Hepatocyte (in vitro differentiated cells): ENCODE data around the gene ZFHX3.

Experiments
- EZH2 ChIP-seq: fragments of 200-600 bp; sonication (generic); IDR thresholded peaks from 2 replicates; pipeline ENCODE4 v1.6.1; 2016; ENCODE audit warnings: antibody characterized with exemption, mild to moderate bottlenecking, borderline replicate concordance
- TF ChIP-seq, protein P1 (sequence below): fragments of 200-600 bp; sonication (generic); IDR thresholded peaks from 2 replicates; pipeline ENCODE4 v1.5.1; 2016; ENCODE audit warnings: antibody characterized with exemption, mild to moderate bottlenecking; ENCODE audit not compliant: poor library complexity

DNA sequence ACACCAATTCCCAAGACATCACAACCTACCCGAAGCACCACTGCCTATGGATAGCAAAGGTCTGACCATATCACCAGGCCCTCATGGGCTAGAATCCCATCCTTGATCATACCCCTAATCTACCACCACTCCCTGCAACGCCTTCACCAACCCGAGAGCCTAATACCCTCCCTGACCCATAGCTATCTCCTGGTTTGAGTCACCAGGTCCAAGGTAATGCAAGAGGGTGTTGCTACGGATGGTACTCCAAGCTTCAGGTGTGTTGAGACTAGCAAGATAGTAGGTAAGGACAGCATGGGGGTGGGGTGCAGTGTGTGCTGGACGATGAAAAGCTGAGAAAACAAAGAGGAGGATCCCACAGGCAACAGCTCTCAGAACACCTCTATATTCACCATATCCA lies 258.0 kb downstream of the ZFHX3 start:
- no peak for TF ChIP-seq EZH2
- TF ChIP-seq, protein P1, sequence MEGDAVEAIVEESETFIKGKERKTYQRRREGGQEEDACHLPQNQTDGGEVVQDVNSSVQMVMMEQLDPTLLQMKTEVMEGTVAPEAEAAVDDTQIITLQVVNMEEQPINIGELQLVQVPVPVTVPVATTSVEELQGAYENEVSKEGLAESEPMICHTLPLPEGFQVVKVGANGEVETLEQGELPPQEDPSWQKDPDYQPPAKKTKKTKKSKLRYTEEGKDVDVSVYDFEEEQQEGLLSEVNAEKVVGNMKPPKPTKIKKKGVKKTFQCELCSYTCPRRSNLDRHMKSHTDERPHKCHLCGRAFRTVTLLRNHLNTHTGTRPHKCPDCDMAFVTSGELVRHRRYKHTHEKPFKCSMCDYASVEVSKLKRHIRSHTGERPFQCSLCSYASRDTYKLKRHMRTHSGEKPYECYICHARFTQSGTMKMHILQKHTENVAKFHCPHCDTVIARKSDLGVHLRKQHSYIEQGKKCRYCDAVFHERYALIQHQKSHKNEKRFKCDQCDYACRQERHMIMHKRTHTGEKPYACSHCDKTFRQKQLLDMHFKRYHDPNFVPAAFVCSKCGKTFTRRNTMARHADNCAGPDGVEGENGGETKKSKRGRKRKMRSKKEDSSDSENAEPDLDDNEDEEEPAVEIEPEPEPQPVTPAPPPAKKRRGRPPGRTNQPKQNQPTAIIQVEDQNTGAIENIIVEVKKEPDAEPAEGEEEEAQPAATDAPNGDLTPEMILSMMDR = no peak
